Erythroblast (primary cell): ENCODE results near the gene SUMF2.

Experiments used
- GATA1 ChIP-seq: IDR thresholded peaks from 2 replicates; pipeline ENCODE4 v1.6.1; 2011; ENCODE audit warnings: low read depth, mild to moderate bottlenecking, control low read depth, low read length, moderate library complexity
- POLR2A ChIP-seq: IDR thresholded peaks from 2 replicates; pipeline ENCODE4 v1.6.1; 2011; ENCODE audit warnings: mild to moderate bottlenecking, low read length

DNA sequence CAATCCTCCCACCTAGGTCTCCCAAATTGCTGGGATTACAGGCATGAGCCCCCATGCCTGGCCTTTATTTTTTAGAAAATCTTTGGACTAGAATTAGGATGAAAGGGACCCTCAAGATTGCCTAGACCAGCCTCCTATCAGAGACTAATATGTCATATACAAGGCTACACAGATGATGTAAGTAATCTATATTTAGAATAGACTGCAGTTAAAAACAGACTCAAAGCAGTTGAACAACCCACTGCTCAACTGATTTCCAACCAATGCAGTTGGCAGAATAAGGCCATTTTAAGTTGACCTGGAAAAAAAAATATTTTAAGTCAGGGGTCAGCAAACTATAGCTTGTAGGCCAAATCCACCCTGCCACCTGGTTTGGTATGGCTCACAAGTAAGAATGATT lies 40.6 kb upstream of the SUMF2 start:
- TF ChIP-seq POLR2A: no peak
- TF ChIP-seq GATA1: no peak
